Measurements from ENCODE around the gene FAM156A.
"Not testable (repeated sequence)": the region's sequence is repeated elsewhere in the genome, so short reads cannot be mapped to it uniquely, and the experiment has no call there.

The FAM156A gene

GRCh38 chrX:52966993-52967738 lies 8.8 kb upstream of the FAM156A start:
- not testable (repeated sequence) for DNase-seq (ENCODE audit: low read depth)

- DNase-seq (ENCODE audit: low read depth) = not testable (repeated sequence)
These were observed 643 bp upstream of the FAM156A start for GRCh38 chrX:52958961-52959360.

- not testable (repeated sequence) for DNase-seq (ENCODE audit: low read depth)
These were observed 8.4 kb downstream of the FAM156A start for GRCh38 chrX:52949884-52950283.

- not testable (repeated sequence) for DNase-seq (ENCODE audit: low read depth)
These were observed 9.0 kb downstream of the FAM156A start for GRCh38 chrX:52949325-52949724.

GRCh38 chrX:52948265-52948664 lies 10.1 kb downstream of the FAM156A start:
- not testable (repeated sequence) for DNase-seq (ENCODE audit: low read depth)

GRCh38 chrX:52947501-52947900 lies 10.8 kb downstream of the FAM156A start:
- DNase-seq (ENCODE audit: low read depth) = not testable (repeated sequence)

- DNase-seq (ENCODE audit: low read depth) = not testable (repeated sequence)
These were observed 12.4 kb downstream of the FAM156A start for GRCh38 chrX:52945838-52946494.

- not testable (repeated sequence) for DNase-seq (ENCODE audit: low read depth)
These were observed 16.6 kb downstream of the FAM156A start for GRCh38 chrX:52941728-52942127.

- not testable (repeated sequence) for DNase-seq (ENCODE audit: low read depth)
These were observed 17.6 kb downstream of the FAM156A start for GRCh38 chrX:52940704-52941103.

- not testable (repeated sequence) for DNase-seq (ENCODE audit: low read depth)
These were observed 22.9 kb downstream of the FAM156A start for GRCh38 chrX:52935470-52935784.

- DNase-seq (ENCODE audit: low read depth) = peak; percentile 92
These were observed 23.4 kb downstream of the FAM156A start for GRCh38 chrX:52934704-52935469.

- no peak for DNase-seq (ENCODE audit: low read depth)
These were observed 24.2 kb downstream of the FAM156A start for GRCh38 chrX:52933976-52934703.

GRCh38 chrX:52933213-52933612 lies 25.1 kb downstream of the FAM156A start:
- no peak for DNase-seq (ENCODE audit: low read depth)

- DNase-seq (ENCODE audit: low read depth) = not testable (repeated sequence)
These were observed 28.1 kb downstream of the FAM156A start for GRCh38 chrX:52930214-52930613.

- no peak for DNase-seq (ENCODE audit: low read depth)
These were observed 34.5 kb downstream of the FAM156A start for GRCh38 chrX:52923781-52924241.

- DNase-seq (ENCODE audit: low read depth) = not testable (repeated sequence)
These were observed 43.6 kb downstream of the FAM156A start for GRCh38 chrX:52914704-52915103.

- not testable (repeated sequence) for DNase-seq (ENCODE audit: low read depth)
These were observed 44.6 kb downstream of the FAM156A start for GRCh38 chrX:52913681-52914080.

GRCh38 chrX:52909313-52909969 lies 48.9 kb downstream of the FAM156A start:
- DNase-seq (ENCODE audit: low read depth) = not testable (repeated sequence)

- not testable (repeated sequence) for DNase-seq (ENCODE audit: low read depth)
These were observed 50.4 kb downstream of the FAM156A start for GRCh38 chrX:52907900-52908299.

- not testable (repeated sequence) for DNase-seq (ENCODE audit: low read depth)
These were observed 51.2 kb downstream of the FAM156A start for GRCh38 chrX:52907137-52907536.

GRCh38 chrX:52906072-52906471 lies 52.2 kb downstream of the FAM156A start:
- DNase-seq (ENCODE audit: low read depth) = not testable (repeated sequence)
